ENCODE data around the gene C1orf159. TPM values are rescaled to one million over a fixed set of nuclear protein-coding genes. Genes with fewer than 3 reads are reported as not detected.
A peak's percentile ranks its signal among the peaks of the same experiment; 100 is the strongest.

Gene C1orf159
- total and polyA plus RNA-seq, 2 of the 8 experiments (the other 6 are each of a cell fraction or from before 2014, with no cell fraction given) = 10.0 to 10.9 TPM

DNA sequence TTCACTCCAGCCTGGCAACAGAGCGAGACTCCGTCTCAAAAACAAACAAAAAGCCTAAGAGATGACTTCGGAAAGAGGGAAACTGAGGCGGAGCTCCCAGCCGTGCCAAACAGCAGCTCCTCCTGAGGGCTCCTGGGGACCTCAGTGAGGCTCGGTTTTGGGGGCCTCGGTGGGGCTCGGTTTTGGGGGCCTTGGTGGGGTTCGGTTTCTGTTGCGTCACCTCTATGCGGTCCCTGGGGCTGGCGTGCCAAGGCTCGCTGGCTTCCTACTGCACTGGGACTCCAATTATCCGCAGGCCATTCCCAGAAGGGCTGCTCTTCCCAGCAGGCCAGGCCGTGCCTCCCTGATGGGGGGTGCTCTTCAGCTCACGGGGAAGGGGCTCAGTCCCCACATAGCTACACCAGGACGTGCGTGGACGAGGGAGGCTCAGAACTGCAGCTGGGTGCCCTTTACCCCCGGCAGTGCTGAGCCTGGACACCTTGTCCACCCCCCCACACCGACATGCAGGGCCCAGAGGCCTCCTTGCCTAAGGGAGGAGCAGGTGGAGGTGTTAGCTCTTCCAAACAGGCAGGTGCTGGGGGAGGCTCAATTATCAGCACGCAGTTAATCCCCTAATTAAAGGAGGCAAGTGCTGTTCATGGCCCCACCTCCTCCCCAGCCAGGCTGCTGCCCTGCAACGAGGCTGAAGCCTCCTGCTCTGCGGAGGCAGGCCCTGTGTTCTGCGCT lies 5.1 kb upstream of the C1orf159 start:
- no peak overlapping the region for H2AK5ac ChIP-seq (ENCODE audit: low read depth, low read length)
- H3K4ac ChIP-seq (replicated peaks; ENCODE audit: insufficient read length, low read depth, low read length) = no peak overlapping the region
- H3K4me2 ChIP-seq (ENCODE audit: insufficient read depth in 1 of 2, low read depth in 2 of 2, low read length in 2 of 2) = no peak overlapping the region
- H2BK5ac ChIP-seq (ENCODE audit: low read depth, low read length) = no peak overlapping the region
- H4K5ac ChIP-seq (ENCODE audit: insufficient read length, low read depth, low read length) = no peak overlapping the region
- H3K27ac ChIP-seq (ENCODE audit: low read depth, low read length) = no peak overlapping the region
- DNase-seq (ENCODE audit: low read depth in 1 of 2, low spot score in 2 of 2) (no peak), FAIRE-seq (no peak)
- H2BK12ac ChIP-seq (ENCODE audit: low read depth, low read length) = no peak overlapping the region
- H3K56ac ChIP-seq (replicated peaks; ENCODE audit: insufficient read length, low read depth, low read length) = no peak overlapping the region
- H3K4me1 ChIP-seq (replicated peaks in 1 of 4; ENCODE audit: control insufficient read depth in 3 of 4, insufficient read depth in 4 of 4, low read length in 3 of 4) = peaks cover 0 to 6% (median 2%) of the 10 kb centered on the region in 4 experiments; a peak in 4 of 7 replicates
- H3K79me2 ChIP-seq (ENCODE audit: control insufficient read depth in 1 of 2, insufficient read depth in 2 of 2, low read length in 2 of 2) = no peaks in the 10 kb centered on the region
- H4K8ac ChIP-seq (ENCODE audit: extremely low read depth, insufficient read depth, low read length) = peak overlapping the region; percentile 80; the same call in 1 of the 2 replicates
- no peak overlapping the region for H4K91ac ChIP-seq (replicated peaks; ENCODE audit: insufficient read length, low read length)
- H3K23ac ChIP-seq (ENCODE audit: insufficient read length) = no peak overlapping the region
- H3K9ac ChIP-seq (replicated peaks in 1 of 4; ENCODE audit: extremely low read depth in 1 of 4, low read depth in 3 of 4, low read length in 3 of 4) = no peak overlapping the region
- H3K23me2 ChIP-seq (ENCODE audit: low read depth, low read length) = peaks cover 5% of the 10 kb centered on the region; the same call in 1 of the 2 replicates
- H2AFZ ChIP-seq (ENCODE audit: low read length) = no peak overlapping the region
- ChIA-PET POLR2A (ENCODE audit: partially characterized antibody) (no interaction called here), CTCF (ENCODE audit: partially characterized antibody) (interaction anchor here (0.6 to 3.6 kb wide), 33 partner anchors 9 to 179 kb away, joined by 3 to 39 read pairs (median 6); partner anchors contain the start of genes C1QTNF12 and RNF223)
- H3K27me3 ChIP-seq (replicated peaks in 1 of 4; ENCODE audit: control insufficient read depth in 3 of 4, extremely low read depth in 1 of 4, insufficient read depth in 3 of 4, low read length in 3 of 4) = peaks cover 2 to 19% (median 15%) of the 10 kb centered on the region in 4 experiments; a peak in 6 of 7 replicates
- no peak overlapping the region for H3K18ac ChIP-seq (ENCODE audit: extremely low read depth, low read length)
- peaks cover 0 to 8% of the 10 kb centered on the region in 2 experiments; a peak in 1 of 4 replicates for H3K9me3 ChIP-seq (ENCODE audit: insufficient read depth in 2 of 2, low read depth in 1 of 2, low read length in 1 of 2)
- no peaks in the 10 kb centered on the region for H3K36me3 ChIP-seq (ENCODE audit: control insufficient read depth in 2 of 4, insufficient read depth in 4 of 4, low read length in 3 of 4)
- H2BK20ac ChIP-seq (ENCODE audit: low read length) = no peak overlapping the region
- H3K79me1 ChIP-seq (ENCODE audit: low read depth, low read length) = no peaks in the 10 kb centered on the region
- no peak overlapping the region for H3K14ac ChIP-seq (ENCODE audit: insufficient read length)
- no peak overlapping the region for H3K4me3 ChIP-seq (ENCODE audit: extremely low read depth in 1 of 4, insufficient read depth in 2 of 4, low read depth in 3 of 4, low read length in 4 of 4)
- no peak overlapping the region; the same call in 1 of the 2 replicates for H2BK15ac ChIP-seq (ENCODE audit: low read length)
- H2BK120ac ChIP-seq (replicated peaks; ENCODE audit: low read depth, low read length) = no peak overlapping the region
- WGBS, 2 experiments (ENCODE audit: extremely low coverage in 1 of 2, insufficient coverage in 1 of 2, insufficient read length in 1 of 2, insufficient replicate concordance in 2 of 2, low coverage in 1 of 2, low lambda C conversion rate in 2 of 2, missing lambda C conversion rate in 1 of 2) = 88% methylated on average over 20 of the region's 25 CpGs; no CpG with 5 or more reads in 1 of the 2 experiments
- H4K20me1 ChIP-seq (replicated peaks in 1 of 2; ENCODE audit: control insufficient read depth in 1 of 2, insufficient read depth in 2 of 2, low read length in 2 of 2) = peaks cover 0 to 3% of the 10 kb centered on the region in 2 experiments
- TF ChIP-seq CEBPB (IDR thresholded peaks at IDR 0.05; ENCODE audit: low read depth, low read length) = no peak
- TF ChIP-seq SUZ12 (IDR thresholded peaks at IDR 0.05; ENCODE audit: low read length) = no peak
- TF ChIP-seq CHD2 (IDR thresholded peaks at IDR 0.05; ENCODE audit: low read length) = no peak
- TF ChIP-seq, protein P1, sequence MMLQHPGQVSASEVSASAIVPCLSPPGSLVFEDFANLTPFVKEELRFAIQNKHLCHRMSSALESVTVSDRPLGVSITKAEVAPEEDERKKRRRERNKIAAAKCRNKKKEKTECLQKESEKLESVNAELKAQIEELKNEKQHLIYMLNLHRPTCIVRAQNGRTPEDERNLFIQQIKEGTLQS (IDR thresholded peaks at IDR 0.05; ENCODE audit: insufficient read depth, low read depth, low read length) = no peak
- TF ChIP-seq SP2 (IDR thresholded peaks at IDR 0.05; ENCODE audit: low read length) = no peak
- no peak for TF ChIP-seq SP1 (IDR thresholded peaks at IDR 0.05; ENCODE audit: low read depth, low read length)
- TF ChIP-seq RXRA (IDR thresholded peaks at IDR 0.05; ENCODE audit: insufficient read depth, low read depth, low read length) = no peak
- no peak for TF ChIP-seq POLR2AphosphoS5 (IDR thresholded peaks at IDR 0.05; ENCODE audit: low read depth, low read length)
- TF ChIP-seq ZNF274 (IDR thresholded peaks at IDR 0.05; ENCODE audit: borderline replicate concordance, extremely low read depth, low read length) = no peak
- no peak for TF ChIP-seq KDM5A (IDR thresholded peaks at IDR 0.05; ENCODE audit: low read length)
- no peak for TF ChIP-seq CHD1 (IDR thresholded peaks at IDR 0.05; ENCODE audit: low read depth, low read length)
- TF ChIP-seq NRF1 (IDR thresholded peaks at IDR 0.05; ENCODE audit: low read depth, low read length) = no peak
- no peak for TF ChIP-seq CBX5 (IDR thresholded peaks at IDR 0.05; ENCODE audit: low read depth, low read length)
- TF ChIP-seq POLR2A (IDR thresholded peaks at IDR 0.05; ENCODE audit: control extremely low read depth in 1 of 2, low read depth in 2 of 2, low read length in 2 of 2) = no peak

Measured in H1 (cell line).